Keratinocyte (primary cell): ENCODE measurements around the gene MTM1. TPM values are rescaled to one million over a fixed set of nuclear protein-coding genes. Genes with fewer than 3 reads are reported as not detected.

Experiments
- DNase-seq: peaks from one replicate; pipeline ENCODE4 v3.0.0-alpha.2; 2011; ENCODE audit warnings: low read depth, missing footprints, low spot score
- FAIRE-seq: peaks from 2 replicates; lab custom pipeline; 2011; peaks lifted over from hg19 to GRCh38; lab: Jason Lieb, UNC
- H2AFZ ChIP-seq: 2 replicates; pipeline ENCODE4 v1.6.0; 2012; ENCODE audit warnings: low read length, control low read depth, inconsistent platforms; ENCODE audit not compliant: control insufficient read depth
- H3K27ac ChIP-seq: 2 replicates; pipeline ENCODE4 v1.5.1; 2011; ENCODE audit warnings: low read length; ENCODE audit not compliant: control insufficient read depth, insufficient read depth
- H3K27me3 ChIP-seq: 3 replicates; pipeline ENCODE4 v1.6.0; 2011; ENCODE audit warnings: low read length; ENCODE audit not compliant: control insufficient read depth, insufficient read depth; ENCODE audit errors: extremely low read depth
- H3K36me3 ChIP-seq, 2 experiments: 2 replicates in 1 of 2; 3 replicates in 1 of 2; pipeline ENCODE4 v1.5.1; 2011; ENCODE audit warnings: low read length in 2 of 2, mild to moderate bottlenecking in 1 of 2; ENCODE audit not compliant: control insufficient read depth in 2 of 2, insufficient read depth in 2 of 2; ENCODE audit errors: extremely low read depth in 1 of 2
- H3K4me1 ChIP-seq: 3 replicates; pipeline ENCODE4 v1.5.1; 2011; ENCODE audit warnings: low read length; ENCODE audit not compliant: control insufficient read depth, insufficient read depth; ENCODE audit errors: extremely low read depth
- H3K4me2 ChIP-seq: 3 replicates; pipeline ENCODE4 v1.6.0; 2011; ENCODE audit warnings: low read depth, low read length; ENCODE audit not compliant: control insufficient read depth, insufficient read depth; ENCODE audit errors: extremely low read depth
- H3K4me3 ChIP-seq, 3 experiments: fragments of 200-600 bp in 1 of 3; sonication (generic) in 1 of 3; 2 replicates in 2 of 3; 3 replicates in 1 of 3; pipeline ENCODE4 v1.5.1; 2011 to 2016; ENCODE audit warnings: low read length in 3 of 3, mild to moderate bottlenecking in 3 of 3, control low read depth in 2 of 3, inconsistent platforms in 1 of 3, low read depth in 1 of 3, mixed read lengths in 1 of 3, mixed run types in 1 of 3, moderate library complexity in 1 of 3; ENCODE audit not compliant: control insufficient read depth in 2 of 3, insufficient read depth in 2 of 3; ENCODE audit errors: extremely low read depth in 1 of 3
- H3K79me2 ChIP-seq: 2 replicates; pipeline ENCODE4 v1.6.0; 2012; ENCODE audit warnings: low read length; ENCODE audit not compliant: control insufficient read depth, insufficient read depth
- H3K9ac ChIP-seq: 3 replicates; pipeline ENCODE4 v1.6.0; 2011; ENCODE audit warnings: low read length; ENCODE audit not compliant: control insufficient read depth, insufficient read depth; ENCODE audit errors: extremely low read depth
- H3K9me1 ChIP-seq: 3 replicates; pipeline ENCODE4 v1.6.0; 2011; ENCODE audit warnings: low read length; ENCODE audit not compliant: control insufficient read depth, insufficient read depth; ENCODE audit errors: extremely low read depth
- H3K9me3 ChIP-seq: 2 replicates; pipeline ENCODE4 v1.5.1; 2012; ENCODE audit warnings: low read depth, low read length; ENCODE audit not compliant: control insufficient read depth
- H4K20me1 ChIP-seq: 3 replicates; pipeline ENCODE4 v1.6.0; 2011; ENCODE audit warnings: low read length; ENCODE audit not compliant: control insufficient read depth, insufficient read depth; ENCODE audit errors: extremely low read depth
- EZH2 ChIP-seq: IDR thresholded peaks from one replicate; pipeline ENCODE4 v1.6.1; 2012; ENCODE audit warnings: inconsistent platforms, mild to moderate bottlenecking, low read length, moderate library complexity
- dilution Hi-C: fragments of 300-500 bp; cut with MboI; formaldehyde crosslinking; loops from one replicate; pipeline ENCODE4 v1.7.0; 2020; ENCODE audit warnings: low sequenced_read_pairs; ENCODE audit not compliant: extremely low pct_ligation_motif_present
- polyA plus RNA-seq, 5 experiments: library from polyadenylated mRNA; depleted of rRNA in 3 of 5; stranded (reverse) in 3 of 5; stranded (forward) in 1 of 5; unstranded in 1 of 5; fragments of >200 nt; gene quantifications; 1 replicate in 1 of 5; 2 replicates in 3 of 5; 3 replicates in 1 of 5; pipeline versions ENCODE4 v1.2.1 to v1.2.3, GENCODE V29; 2011 to 2012; ENCODE audit warnings: missing spikeins in 2 of 5, low read depth in 1 of 5, low replicate concordance in 1 of 5
- TF ChIP-seq, protein P1 (sequence below), 3 experiments: IDR thresholded peaks in 1 of 3; conservative IDR thresholded peaks in 1 of 3; optimal IDR thresholded peaks in 1 of 3; 2 replicates in 2 of 3; 3 replicates in 1 of 3; pipeline versions ENCODE3 to v1.5.1; 2011; ENCODE audit warnings: low read length in 3 of 3, mild to moderate bottlenecking in 3 of 3, moderate library complexity in 2 of 3, control low read depth in 1 of 3, inconsistent platforms in 1 of 3; ENCODE audit not compliant: insufficient read depth in 2 of 3; ENCODE audit errors: extremely low read depth in 1 of 3

MTM1 gene
- polyA plus RNA-seq, 1 donor (not counting 4 experiments of a cell fraction or from before 2014, with no cell fraction given): 13.9 TPM

DNA sequence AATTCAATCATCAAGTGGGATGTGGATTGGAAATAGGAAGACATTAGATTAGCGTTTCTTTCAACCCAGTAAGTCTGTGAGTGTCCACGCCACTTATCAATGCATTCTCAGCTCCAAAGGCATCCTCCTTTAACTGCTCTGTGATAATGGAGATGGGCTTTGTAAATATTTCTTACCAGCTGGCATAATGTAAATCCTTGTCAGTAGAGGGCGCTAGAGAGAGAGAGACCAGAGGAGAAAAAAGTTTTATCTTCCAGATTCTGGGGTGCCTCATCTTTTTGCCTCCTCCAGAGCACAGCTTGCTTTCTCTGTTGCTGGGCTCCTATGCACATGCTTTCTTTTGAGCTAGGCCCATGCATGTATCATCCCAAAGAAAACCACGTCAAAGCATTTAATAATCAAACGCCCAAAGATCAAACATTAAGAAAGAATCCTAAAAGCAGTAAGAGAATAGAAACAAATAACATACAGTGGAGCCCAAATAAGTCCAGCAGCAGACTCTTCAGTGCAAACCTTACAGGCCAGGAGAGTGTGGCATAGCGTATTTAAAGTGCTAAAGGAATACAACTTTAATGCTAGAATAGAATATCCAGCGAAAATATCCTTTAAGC lies 115.2 kb downstream of the MTM1 start:
- Histone ChIP-seq H3K9me1 (no peaks in the 10 kb centered on the region), H3K79me2 (no peaks in the 10 kb centered on the region), H3K9ac (no peak overlapping the region), H3K27me3 (no peaks in the 10 kb centered on the region), H3K4me2 (no peak overlapping the region), H2AFZ (no peak overlapping the region), H3K27ac (no peak overlapping the region), H3K9me3 (no peaks in the 10 kb centered on the region), H4K20me1 (no peaks in the 10 kb centered on the region), H3K4me1 (peaks cover 7% of the 10 kb centered on the region), H3K36me3 (no peaks in the 10 kb centered on the region), H3K4me3 (no peak overlapping the region)
- DNase-seq (no peak), FAIRE-seq (peak; percentile 49)
- TF ChIP-seq, protein P1, sequence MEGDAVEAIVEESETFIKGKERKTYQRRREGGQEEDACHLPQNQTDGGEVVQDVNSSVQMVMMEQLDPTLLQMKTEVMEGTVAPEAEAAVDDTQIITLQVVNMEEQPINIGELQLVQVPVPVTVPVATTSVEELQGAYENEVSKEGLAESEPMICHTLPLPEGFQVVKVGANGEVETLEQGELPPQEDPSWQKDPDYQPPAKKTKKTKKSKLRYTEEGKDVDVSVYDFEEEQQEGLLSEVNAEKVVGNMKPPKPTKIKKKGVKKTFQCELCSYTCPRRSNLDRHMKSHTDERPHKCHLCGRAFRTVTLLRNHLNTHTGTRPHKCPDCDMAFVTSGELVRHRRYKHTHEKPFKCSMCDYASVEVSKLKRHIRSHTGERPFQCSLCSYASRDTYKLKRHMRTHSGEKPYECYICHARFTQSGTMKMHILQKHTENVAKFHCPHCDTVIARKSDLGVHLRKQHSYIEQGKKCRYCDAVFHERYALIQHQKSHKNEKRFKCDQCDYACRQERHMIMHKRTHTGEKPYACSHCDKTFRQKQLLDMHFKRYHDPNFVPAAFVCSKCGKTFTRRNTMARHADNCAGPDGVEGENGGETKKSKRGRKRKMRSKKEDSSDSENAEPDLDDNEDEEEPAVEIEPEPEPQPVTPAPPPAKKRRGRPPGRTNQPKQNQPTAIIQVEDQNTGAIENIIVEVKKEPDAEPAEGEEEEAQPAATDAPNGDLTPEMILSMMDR (optimal IDR thresholded peaks at IDR 0.05 in 1 of 3, IDR thresholded peaks at IDR 0.05 in 1 of 3, conservative IDR thresholded peaks at IDR 0.05 in 1 of 3; ENCODE audit: extremely low read depth in 1 of 3, insufficient read depth in 2 of 3, low read length in 3 of 3): peak in 2 of 3 experiments; percentile 47 to 51
- TF ChIP-seq EZH2: no peak
- dilution Hi-C loops: no loop called here

DNA sequence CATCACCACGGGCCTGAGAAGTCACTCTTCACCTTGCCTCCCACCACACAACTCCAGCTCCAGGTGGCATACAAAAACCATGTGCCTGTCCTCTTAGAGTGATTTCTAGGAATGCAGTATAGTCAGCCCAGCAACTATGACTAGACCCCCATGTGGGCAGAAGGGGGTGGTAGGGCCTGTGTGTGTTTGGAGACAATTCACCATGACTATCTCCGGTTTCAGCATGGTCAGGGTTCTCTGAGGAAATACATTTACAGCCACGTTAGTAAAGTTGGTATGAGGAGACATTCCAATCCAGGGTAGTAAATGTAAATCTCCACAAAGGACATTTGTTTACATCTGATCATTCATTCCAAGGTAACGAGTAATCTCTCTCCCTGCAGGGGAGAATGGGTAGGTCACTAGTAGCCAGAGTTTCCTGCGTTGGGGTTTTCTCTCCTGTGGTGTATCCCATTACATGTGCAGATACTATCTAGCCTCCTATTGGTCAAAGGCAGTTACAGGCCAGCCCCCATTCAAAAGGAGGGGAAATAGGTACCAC lies 120.6 kb downstream of the MTM1 start:
- DNase-seq: peak; percentile 76
- dilution Hi-C loops: no loop called here
- H3K4me2 ChIP-seq: peak overlapping the region; percentile 40
- no peak overlapping the region for H2AFZ ChIP-seq
- no peaks in the 10 kb centered on the region for H3K27me3 ChIP-seq
- H3K9ac ChIP-seq: peak overlapping the region; percentile 6
- H3K36me3 ChIP-seq: no peaks in the 10 kb centered on the region
- H3K4me3 ChIP-seq: no peak overlapping the region
- no peaks in the 10 kb centered on the region for H3K79me2 ChIP-seq
- FAIRE-seq: peak; percentile 89
- H4K20me1 ChIP-seq: no peaks in the 10 kb centered on the region
- H3K4me1 ChIP-seq: peaks cover 19% of the 10 kb centered on the region
- TF ChIP-seq, protein P1 (optimal IDR thresholded peaks at IDR 0.05 in 1 of 3, IDR thresholded peaks at IDR 0.05 in 1 of 3, conservative IDR thresholded peaks at IDR 0.05 in 1 of 3; ENCODE audit: extremely low read depth in 1 of 3, insufficient read depth in 2 of 3, low read length in 3 of 3): peak in 1 of 3 experiments; percentile 1
- TF ChIP-seq EZH2: no peak
- H3K9me1 ChIP-seq: no peaks in the 10 kb centered on the region
- peaks cover 5% of the 10 kb centered on the region for H3K9me3 ChIP-seq
- H3K27ac ChIP-seq: peak overlapping the region; percentile 81
